ENCODE results near the gene ATOH8.

ATOH8 gene

GRCh38 chr2:85776672-85777071, 22.9 kb downstream of the ATOH8 start:
- no peak for DNase-seq
- Histone ChIP-seq H3K4me1 (ENCODE audit: control insufficient read depth, insufficient read depth, low read length, poor library complexity, severe bottlenecking) (no peaks in the 10 kb centered on the region), H3K27me3 (replicated peaks; ENCODE audit: control insufficient read depth, insufficient read depth, low read length, poor library complexity, severe bottlenecking) (no peaks in the 10 kb centered on the region), H3K36me3 (ENCODE audit: control insufficient read depth, insufficient read depth, low read length) (no peaks in the 10 kb centered on the region), H3K9me3 (ENCODE audit: control insufficient read depth, low read length) (no peaks in the 10 kb centered on the region), H3K27ac (ENCODE audit: insufficient read depth, low read length, poor library complexity, severe bottlenecking) (no peak overlapping the region), H3K4me3 (ENCODE audit: insufficient read depth, low read depth, low read length, poor library complexity, severe bottlenecking) (no peak overlapping the region)

- Histone ChIP-seq H3K4me3 (ENCODE audit: insufficient read depth, low read depth, low read length, poor library complexity, severe bottlenecking) (no peak overlapping the region), H3K4me1 (ENCODE audit: control insufficient read depth, insufficient read depth, low read length, poor library complexity, severe bottlenecking) (no peaks in the 10 kb centered on the region), H3K36me3 (ENCODE audit: control insufficient read depth, insufficient read depth, low read length) (no peaks in the 10 kb centered on the region), H3K27me3 (replicated peaks; ENCODE audit: control insufficient read depth, insufficient read depth, low read length, poor library complexity, severe bottlenecking) (no peaks in the 10 kb centered on the region), H3K27ac (ENCODE audit: insufficient read depth, low read length, poor library complexity, severe bottlenecking) (no peak overlapping the region), H3K9me3 (ENCODE audit: control insufficient read depth, low read length) (no peaks in the 10 kb centered on the region)
- DNase-seq, result no peak
Measured at GRCh38 chr2:85777441-85777861, 23.7 kb downstream of the ATOH8 start.

GRCh38 chr2:85778646-85779379, 25.0 kb downstream of the ATOH8 start:
- Histone ChIP-seq H3K9me3 (ENCODE audit: control insufficient read depth, low read length) (no peaks in the 10 kb centered on the region), H3K4me3 (ENCODE audit: insufficient read depth, low read depth, low read length, poor library complexity, severe bottlenecking) (no peak overlapping the region), H3K27me3 (replicated peaks; ENCODE audit: control insufficient read depth, insufficient read depth, low read length, poor library complexity, severe bottlenecking) (no peaks in the 10 kb centered on the region), H3K36me3 (ENCODE audit: control insufficient read depth, insufficient read depth, low read length) (no peaks in the 10 kb centered on the region), H3K4me1 (ENCODE audit: control insufficient read depth, insufficient read depth, low read length, poor library complexity, severe bottlenecking) (no peaks in the 10 kb centered on the region), H3K27ac (ENCODE audit: insufficient read depth, low read length, poor library complexity, severe bottlenecking) (no peak overlapping the region)
- no peak for DNase-seq

- Histone ChIP-seq H3K27ac (ENCODE audit: insufficient read depth, low read length, poor library complexity, severe bottlenecking) (no peak overlapping the region), H3K4me3 (ENCODE audit: insufficient read depth, low read depth, low read length, poor library complexity, severe bottlenecking) (no peak overlapping the region), H3K36me3 (ENCODE audit: control insufficient read depth, insufficient read depth, low read length) (no peaks in the 10 kb centered on the region), H3K9me3 (ENCODE audit: control insufficient read depth, low read length) (no peaks in the 10 kb centered on the region), H3K4me1 (ENCODE audit: control insufficient read depth, insufficient read depth, low read length, poor library complexity, severe bottlenecking) (no peaks in the 10 kb centered on the region), H3K27me3 (replicated peaks; ENCODE audit: control insufficient read depth, insufficient read depth, low read length, poor library complexity, severe bottlenecking) (no peaks in the 10 kb centered on the region)
- DNase-seq, result no peak
Measured at GRCh38 chr2:85779641-85780315, 26.0 kb downstream of the ATOH8 start.

GRCh38 chr2:85780316-85781012, 26.7 kb downstream of the ATOH8 start:
- Histone ChIP-seq H3K36me3 (ENCODE audit: control insufficient read depth, insufficient read depth, low read length) (no peaks in the 10 kb centered on the region), H3K9me3 (ENCODE audit: control insufficient read depth, low read length) (no peaks in the 10 kb centered on the region), H3K4me3 (ENCODE audit: insufficient read depth, low read depth, low read length, poor library complexity, severe bottlenecking) (no peak overlapping the region), H3K27ac (ENCODE audit: insufficient read depth, low read length, poor library complexity, severe bottlenecking) (no peak overlapping the region), H3K4me1 (ENCODE audit: control insufficient read depth, insufficient read depth, low read length, poor library complexity, severe bottlenecking) (no peaks in the 10 kb centered on the region), H3K27me3 (replicated peaks; ENCODE audit: control insufficient read depth, insufficient read depth, low read length, poor library complexity, severe bottlenecking) (no peaks in the 10 kb centered on the region)
- no peak for DNase-seq

GRCh38 chr2:85781013-85781332, 27.2 kb downstream of the ATOH8 start:
- Histone ChIP-seq H3K36me3 (ENCODE audit: control insufficient read depth, insufficient read depth, low read length) (no peaks in the 10 kb centered on the region), H3K9me3 (ENCODE audit: control insufficient read depth, low read length) (no peaks in the 10 kb centered on the region), H3K4me3 (ENCODE audit: insufficient read depth, low read depth, low read length, poor library complexity, severe bottlenecking) (no peak overlapping the region), H3K27me3 (replicated peaks; ENCODE audit: control insufficient read depth, insufficient read depth, low read length, poor library complexity, severe bottlenecking) (no peaks in the 10 kb centered on the region), H3K4me1 (ENCODE audit: control insufficient read depth, insufficient read depth, low read length, poor library complexity, severe bottlenecking) (no peaks in the 10 kb centered on the region), H3K27ac (ENCODE audit: insufficient read depth, low read length, poor library complexity, severe bottlenecking) (no peak overlapping the region)
- no peak for DNase-seq

- H3K27me3 ChIP-seq (replicated peaks; ENCODE audit: control insufficient read depth, insufficient read depth, low read length, poor library complexity, severe bottlenecking), result no peaks in the 10 kb centered on the region
- DNase-seq, result no peak
- no peaks in the 10 kb centered on the region for H3K36me3 ChIP-seq (ENCODE audit: control insufficient read depth, insufficient read depth, low read length)
- H3K27ac ChIP-seq (ENCODE audit: insufficient read depth, low read length, poor library complexity, severe bottlenecking), result no peak overlapping the region
- H3K4me3 ChIP-seq (ENCODE audit: insufficient read depth, low read depth, low read length, poor library complexity, severe bottlenecking), result no peak overlapping the region
- no peaks in the 10 kb centered on the region for H3K9me3 ChIP-seq (ENCODE audit: control insufficient read depth, low read length)
- no peaks in the 10 kb centered on the region for H3K4me1 ChIP-seq (ENCODE audit: control insufficient read depth, insufficient read depth, low read length, poor library complexity, severe bottlenecking)
Measured at GRCh38 chr2:85783796-85784195, 30.0 kb downstream of the ATOH8 start.

GRCh38 chr2:85784474-85784986, 30.7 kb downstream of the ATOH8 start:
- Histone ChIP-seq H3K27me3 (replicated peaks; ENCODE audit: control insufficient read depth, insufficient read depth, low read length, poor library complexity, severe bottlenecking) (no peaks in the 10 kb centered on the region), H3K9me3 (ENCODE audit: control insufficient read depth, low read length) (no peaks in the 10 kb centered on the region), H3K4me3 (ENCODE audit: insufficient read depth, low read depth, low read length, poor library complexity, severe bottlenecking) (no peak overlapping the region), H3K36me3 (ENCODE audit: control insufficient read depth, insufficient read depth, low read length) (no peaks in the 10 kb centered on the region), H3K4me1 (ENCODE audit: control insufficient read depth, insufficient read depth, low read length, poor library complexity, severe bottlenecking) (no peaks in the 10 kb centered on the region), H3K27ac (ENCODE audit: insufficient read depth, low read length, poor library complexity, severe bottlenecking) (no peak overlapping the region)
- no peak for DNase-seq

GRCh38 chr2:85785027-85785822, 31.4 kb downstream of the ATOH8 start:
- Histone ChIP-seq H3K36me3 (ENCODE audit: control insufficient read depth, insufficient read depth, low read length) (no peaks in the 10 kb centered on the region), H3K9me3 (ENCODE audit: control insufficient read depth, low read length) (no peaks in the 10 kb centered on the region), H3K27ac (ENCODE audit: insufficient read depth, low read length, poor library complexity, severe bottlenecking) (no peak overlapping the region), H3K27me3 (replicated peaks; ENCODE audit: control insufficient read depth, insufficient read depth, low read length, poor library complexity, severe bottlenecking) (no peaks in the 10 kb centered on the region), H3K4me1 (ENCODE audit: control insufficient read depth, insufficient read depth, low read length, poor library complexity, severe bottlenecking) (no peaks in the 10 kb centered on the region), H3K4me3 (ENCODE audit: insufficient read depth, low read depth, low read length, poor library complexity, severe bottlenecking) (no peak overlapping the region)
- no peak for DNase-seq

All from effector memory CD4-positive, alpha-beta T cell (primary cell).